Esophagus muscularis mucosa (tissue), 4 donors: Measurements from ENCODE around the gene ESRRG. TPM values are rescaled to one million over a fixed set of nuclear protein-coding genes. Genes with fewer than 3 reads are reported as not detected.

Experiments used
- DNase-seq: peaks from one replicate; pipeline ENCODE4 v3.0.0-alpha.2; 2017; ENCODE audit errors: extremely low spot score
- H3K27ac ChIP-seq, 4 donors: fragments of 200-600 bp; sonication (generic); replicated peaks in 1 of 4; 1 replicate in 3 of 4; 2 replicates in 1 of 4; pipeline ENCODE4 v1.5.1; 2016 to 2019; ENCODE audit warnings: mild to moderate bottlenecking in 1 of 4
- H3K27me3 ChIP-seq, 4 donors: fragments of 200-600 bp; sonication (generic); one replicate each; pipeline versions ENCODE4 v1.5.1 to v1.6.0; 2016 to 2019
- H3K36me3 ChIP-seq, 4 donors: fragments of 200-600 bp; sonication (generic); one replicate each; pipeline ENCODE4 v1.5.1; 2016 to 2019
- H3K4me1 ChIP-seq, 4 donors: fragments of 200-600 bp; sonication (generic); one replicate each; pipeline ENCODE4 v1.5.1; 2016 to 2019
- H3K4me3 ChIP-seq, 4 donors: fragments of 200-600 bp; sonication (generic); 1 replicate in 2 of 4; 2 replicates in 2 of 4; pipeline ENCODE4 v1.5.1; 2016 to 2019; ENCODE audit warnings: mild to moderate bottlenecking in 4 of 4, moderate library complexity in 1 of 4
- H3K9me3 ChIP-seq, 4 donors: fragments of 200-600 bp; sonication (generic); 1 replicate in 3 of 4; 2 replicates in 1 of 4; pipeline ENCODE4 v1.5.1; 2016 to 2019
- EP300 ChIP-seq: sonication (generic); formaldehyde crosslinking; IDR thresholded peaks from one replicate; pipeline ENCODE4 v1.6.1; 2017; ENCODE audit warnings: antibody characterized with exemption
- POLR2A ChIP-seq: fragments of 450-650 bp; IDR thresholded peaks from one replicate; pipeline ENCODE4 v1.6.1; 2017; ENCODE audit warnings: antibody characterized with exemption, moderate library complexity, mild to moderate bottlenecking, low read depth
- POLR2AphosphoS5 ChIP-seq, 2 donors: sonication (generic); formaldehyde crosslinking; IDR thresholded peaks; one replicate each; pipeline ENCODE4 v1.6.1; 2017; ENCODE audit warnings: antibody characterized with exemption in 2 of 2
- WGBS: methylation state at CpG from one replicate; pipeline ENCODE4 v1.1.5; 2018; 5-methylcytosine and 5-hydroxymethylcytosine counted together
- intact Hi-C: fragments of 100-400 bp; cut with DNase I; formaldehyde crosslinking; loops from one replicate; pipeline ENCODE4 v1.15.1; 2023
- total RNA-seq, 4 donors: library from RNA; depleted of rRNA; stranded (reverse); fragments of >200 nt; gene quantifications; one replicate each; pipeline versions ENCODE4 v1.1.0 to v1.2.1, GENCODE V29; 2016
- TF ChIP-seq, protein P1 (sequence below), 3 experiments: fragments of 200-600 bp in 2 of 3; fragments of 450-650 bp in 1 of 3; sonication (generic) in 2 of 3; IDR thresholded peaks; one replicate each; pipeline ENCODE4 v1.5.1; 2017 to 2019; ENCODE audit warnings: antibody characterized with exemption in 3 of 3, mild to moderate bottlenecking in 2 of 3, moderate library complexity in 1 of 3

Gene ESRRG
- total RNA-seq, 4 donors from 2014 or later = 3.4 to 7.8 (median 5.7) TPM

DNA sequence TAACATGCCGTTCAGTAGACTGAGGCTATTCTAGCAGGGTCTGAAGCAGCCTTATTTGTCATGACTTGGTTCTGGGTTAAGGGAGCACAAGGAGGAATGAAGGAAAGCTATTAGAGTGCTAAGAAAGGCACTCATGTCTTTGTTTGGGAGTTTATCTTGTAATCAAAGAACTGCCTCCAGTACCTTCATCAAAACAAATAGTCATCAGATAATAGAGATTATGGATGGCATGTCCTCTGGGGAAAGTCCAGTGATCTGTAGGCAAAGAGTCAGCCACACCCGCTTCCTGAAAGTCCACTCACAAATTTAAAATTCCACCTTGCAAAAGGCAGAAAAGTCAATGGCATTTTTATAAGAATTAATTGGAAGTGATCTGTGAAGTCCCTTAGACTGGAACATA, 56.8 kb downstream of the ESRRG start:
- no peak for DNase-seq
- Histone ChIP-seq H3K36me3 (no peaks in the 10 kb centered on the region), H3K4me3 (no peak overlapping the region), H3K27me3 (no peaks in the 10 kb centered on the region), H3K27ac (no peak overlapping the region), H3K4me1 (no peaks in the 10 kb centered on the region), H3K9me3 (no peaks in the 10 kb centered on the region)
- TF ChIP-seq, protein P1, sequence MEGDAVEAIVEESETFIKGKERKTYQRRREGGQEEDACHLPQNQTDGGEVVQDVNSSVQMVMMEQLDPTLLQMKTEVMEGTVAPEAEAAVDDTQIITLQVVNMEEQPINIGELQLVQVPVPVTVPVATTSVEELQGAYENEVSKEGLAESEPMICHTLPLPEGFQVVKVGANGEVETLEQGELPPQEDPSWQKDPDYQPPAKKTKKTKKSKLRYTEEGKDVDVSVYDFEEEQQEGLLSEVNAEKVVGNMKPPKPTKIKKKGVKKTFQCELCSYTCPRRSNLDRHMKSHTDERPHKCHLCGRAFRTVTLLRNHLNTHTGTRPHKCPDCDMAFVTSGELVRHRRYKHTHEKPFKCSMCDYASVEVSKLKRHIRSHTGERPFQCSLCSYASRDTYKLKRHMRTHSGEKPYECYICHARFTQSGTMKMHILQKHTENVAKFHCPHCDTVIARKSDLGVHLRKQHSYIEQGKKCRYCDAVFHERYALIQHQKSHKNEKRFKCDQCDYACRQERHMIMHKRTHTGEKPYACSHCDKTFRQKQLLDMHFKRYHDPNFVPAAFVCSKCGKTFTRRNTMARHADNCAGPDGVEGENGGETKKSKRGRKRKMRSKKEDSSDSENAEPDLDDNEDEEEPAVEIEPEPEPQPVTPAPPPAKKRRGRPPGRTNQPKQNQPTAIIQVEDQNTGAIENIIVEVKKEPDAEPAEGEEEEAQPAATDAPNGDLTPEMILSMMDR (IDR thresholded peaks at IDR 0.05) = no peak
- TF ChIP-seq POLR2A (no peak), EP300 (no peak), POLR2AphosphoS5 (IDR thresholded peaks at IDR 0.05) (no peak)
- 94% methylated on average over 2 of the region's 2 CpGs for WGBS
- intact Hi-C loops = no loop called here

DNA sequence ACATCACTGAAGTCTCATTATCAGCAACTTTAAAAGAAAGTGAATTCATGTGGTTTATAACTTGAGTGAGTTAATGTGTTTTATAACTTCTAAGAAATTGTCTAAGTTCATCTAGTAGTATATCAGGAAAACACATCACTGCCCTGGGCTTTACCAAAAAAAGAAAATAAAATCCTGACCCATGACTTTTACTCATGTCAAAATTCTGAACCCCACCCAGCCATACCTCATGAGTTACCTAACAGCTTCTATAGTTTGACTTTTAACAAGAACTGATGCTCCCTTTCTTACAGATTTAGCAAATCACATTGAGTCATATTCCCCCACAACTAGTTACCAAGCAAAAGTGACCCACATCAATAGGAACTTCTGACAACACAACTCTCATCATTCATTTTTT, 57.4 kb downstream of the ESRRG start:
- no peak for DNase-seq
- TF ChIP-seq POLR2AphosphoS5 (IDR thresholded peaks at IDR 0.05) = no peak
- TF ChIP-seq, protein P1 (IDR thresholded peaks at IDR 0.05) = no peak
- no peak for TF ChIP-seq EP300
- TF ChIP-seq POLR2A = no peak
- peaks cover 0 to under 1% (median 0%) of the 10 kb centered on the region in 4 donors for H3K4me1 ChIP-seq
- no peak overlapping the region for H3K27ac ChIP-seq
- H3K36me3 ChIP-seq = no peaks in the 10 kb centered on the region
- no peak overlapping the region for H3K4me3 ChIP-seq
- intact Hi-C loops = no loop called here
- no peaks in the 10 kb centered on the region for H3K9me3 ChIP-seq
- H3K27me3 ChIP-seq = no peaks in the 10 kb centered on the region

DNA sequence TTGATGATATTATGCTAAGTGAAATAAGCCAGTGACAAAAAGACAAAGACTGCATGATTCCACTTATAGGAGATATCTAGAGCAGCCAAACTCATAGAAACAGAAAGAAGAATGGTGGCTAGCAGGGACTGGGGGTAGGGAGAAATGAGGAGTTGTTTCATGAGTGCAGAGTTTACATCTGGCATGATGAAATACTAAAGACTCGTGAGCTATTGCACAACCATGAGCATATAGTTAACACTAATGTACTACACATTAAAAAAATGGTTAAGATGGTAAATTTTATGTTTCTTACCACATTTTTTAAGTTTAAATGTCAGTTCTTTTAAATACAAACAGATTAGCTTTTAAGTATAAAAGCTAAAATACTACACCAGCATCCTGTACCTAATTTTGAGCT, 57.8 kb downstream of the ESRRG start:
- TF ChIP-seq POLR2A = no peak
- TF ChIP-seq EP300 = no peak
- TF ChIP-seq, protein P1 (IDR thresholded peaks at IDR 0.05) = no peak
- TF ChIP-seq POLR2AphosphoS5 (IDR thresholded peaks at IDR 0.05) = no peak
- Histone ChIP-seq H3K27me3 (no peaks in the 10 kb centered on the region), H3K36me3 (no peaks in the 10 kb centered on the region), H3K9me3 (no peaks in the 10 kb centered on the region), H3K27ac (no peak overlapping the region), H3K4me1 (peaks cover 0 to 5% (median 2%) of the 10 kb centered on the region in 4 donors), H3K4me3 (no peak overlapping the region)
- no peak for DNase-seq
- WGBS = 83% methylated on average over 1 of the region's 1 CpG
- intact Hi-C loops = no loop called here

DNA sequence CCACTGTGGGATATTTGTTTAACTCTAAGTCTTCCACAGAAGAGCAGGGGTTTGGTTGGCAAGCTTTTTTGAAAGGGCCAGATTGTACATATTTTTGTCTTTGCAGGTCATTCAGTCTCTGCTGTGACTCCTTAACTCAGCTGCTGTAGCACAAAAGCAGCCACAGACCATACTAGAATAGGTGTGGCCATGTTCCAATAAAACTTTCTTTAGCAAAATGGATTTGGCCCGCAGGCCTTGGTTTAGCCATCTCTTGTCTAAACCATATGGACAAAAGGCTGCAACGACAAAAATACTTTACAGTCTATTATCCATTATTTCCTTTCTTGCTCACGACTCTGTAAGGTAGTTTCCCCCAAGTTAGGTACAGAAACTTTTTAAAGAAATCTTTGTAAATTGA, 60.5 kb downstream of the ESRRG start:
- intact Hi-C loops = no loop called here
- DNase-seq = no peak
- no peak for TF ChIP-seq EP300
- no peak for TF ChIP-seq POLR2AphosphoS5 (IDR thresholded peaks at IDR 0.05)
- no peak for TF ChIP-seq POLR2A
- TF ChIP-seq, protein P1 (IDR thresholded peaks at IDR 0.05) = no peak
- Histone ChIP-seq H3K27ac (no peak overlapping the region), H3K36me3 (no peaks in the 10 kb centered on the region), H3K9me3 (no peaks in the 10 kb centered on the region), H3K27me3 (no peaks in the 10 kb centered on the region), H3K4me3 (no peak overlapping the region), H3K4me1 (peaks cover 0 to 6% (median 3%) of the 10 kb centered on the region in 4 donors)
- 86% methylated on average over 3 of the region's 3 CpGs for WGBS

DNA sequence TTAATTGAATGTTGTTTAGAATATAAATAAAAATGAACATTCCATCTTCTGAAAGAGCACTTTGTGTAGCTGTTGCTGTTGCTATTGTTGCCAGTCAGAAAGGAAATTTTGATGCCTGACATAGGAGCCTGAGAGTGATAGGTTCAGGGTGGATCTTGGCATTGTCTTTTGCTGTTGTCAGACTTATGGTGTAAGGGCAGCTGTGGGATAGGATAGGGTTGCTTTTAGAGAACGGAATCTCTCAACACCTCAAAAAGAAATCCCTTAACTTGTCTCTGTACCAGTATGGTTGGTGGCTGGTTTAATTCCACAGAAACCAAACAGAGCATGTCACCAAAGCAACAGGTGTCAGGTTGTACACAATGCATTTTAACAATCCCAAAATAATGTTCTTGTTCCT, 62.7 kb downstream of the ESRRG start:
- intact Hi-C loops = no loop called here
- no peaks in the 10 kb centered on the region for H3K36me3 ChIP-seq
- DNase-seq = no peak
- H3K4me3 ChIP-seq = no peak overlapping the region
- H3K27ac ChIP-seq = no peak overlapping the region
- TF ChIP-seq POLR2A (no peak), POLR2AphosphoS5 (IDR thresholded peaks at IDR 0.05) (no peak), EP300 (no peak)
- TF ChIP-seq, protein P1 (IDR thresholded peaks at IDR 0.05) = no peak
- no peaks in the 10 kb centered on the region for H3K9me3 ChIP-seq
- 61% methylated on average over 1 of the region's 1 CpG for WGBS
- H3K4me1 ChIP-seq = peaks cover 0 to 6% (median 3%) of the 10 kb centered on the region in 4 donors
- H3K27me3 ChIP-seq = no peaks in the 10 kb centered on the region
